ENCODE data around the gene ALPL. TPM values are rescaled to one million over a fixed set of nuclear protein-coding genes. Genes with fewer than 3 reads are reported as not detected.

ALPL gene
- total and polyA plus RNA-seq, 9 of the 15 experiments (the other 6 are each of a cell fraction or from before 2014, with no cell fraction given), result 0.04 to 0.38 (median 0.18) TPM; not detected in 4

DNA sequence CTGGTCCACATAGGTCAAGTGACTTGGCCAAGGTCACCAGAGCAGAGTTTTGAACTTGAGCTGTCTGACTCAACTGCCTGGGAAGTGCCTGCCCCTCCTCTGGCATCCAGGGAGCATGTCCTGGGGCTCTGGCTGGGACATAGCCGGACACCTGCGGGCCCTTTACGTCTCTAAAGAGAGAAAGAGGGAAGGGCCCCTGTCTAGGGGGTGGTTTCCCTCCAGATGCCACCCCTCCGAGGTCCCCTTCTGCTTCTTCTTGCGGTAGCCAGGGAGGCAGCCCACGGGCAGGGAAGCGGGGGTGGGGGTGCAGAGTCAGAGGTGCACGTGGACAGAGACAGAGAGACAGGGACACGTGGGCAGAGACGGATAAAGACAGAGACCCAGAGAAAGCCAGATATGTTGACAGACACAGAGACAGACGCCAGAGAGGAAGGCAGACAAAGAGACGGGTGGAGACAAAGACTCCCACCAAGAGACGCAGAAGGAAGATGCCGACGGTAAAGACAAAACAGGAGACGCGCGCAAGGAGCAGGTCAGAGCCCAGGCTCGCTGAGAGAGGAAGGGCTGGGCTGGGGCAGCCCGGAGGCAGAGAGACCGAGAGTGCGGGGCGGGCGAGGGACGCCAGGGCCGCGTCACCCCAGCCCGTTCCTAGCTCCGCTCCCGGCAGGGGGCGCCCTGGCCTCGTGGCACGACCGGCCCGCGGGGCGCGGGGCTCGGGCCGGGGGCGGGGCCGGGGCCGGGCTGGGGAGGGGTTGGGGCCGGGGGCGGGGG is 458 bp upstream of the ALPL start (continued):
- TF ChIP-seq GATA2 (CRISPR knock-in tag; IDR thresholded peaks at IDR 0.05), result no peak
- no peak for TF ChIP-seq ZNF436 (CRISPR knock-in tag; IDR thresholded peaks at IDR 0.05)
- no peak for TF ChIP-seq HDAC2 (IDR thresholded peaks at IDR 0.05)
- TF ChIP-seq SIRT6 (IDR thresholded peaks at IDR 0.05; ENCODE audit: low read depth, low read length), result no peak
- peak; percentile 44 to 74 for TF ChIP-seq RAD21 (CRISPR knock-in tag; conservative IDR thresholded peaks at IDR 0.05 in 1 of 2, IDR thresholded peaks at IDR 0.05 in 1 of 2)
- no peak for TF ChIP-seq ZNF699 (CRISPR knock-in tag; IDR thresholded peaks at IDR 0.05; ENCODE audit: insufficient replicate concordance)
- TF ChIP-seq XRCC3 (IDR thresholded peaks at IDR 0.05), result no peak
- TF ChIP-seq KDM2B (CRISPR knock-in tag; IDR thresholded peaks at IDR 0.05), result no peak
- TF ChIP-seq, protein P1, sequence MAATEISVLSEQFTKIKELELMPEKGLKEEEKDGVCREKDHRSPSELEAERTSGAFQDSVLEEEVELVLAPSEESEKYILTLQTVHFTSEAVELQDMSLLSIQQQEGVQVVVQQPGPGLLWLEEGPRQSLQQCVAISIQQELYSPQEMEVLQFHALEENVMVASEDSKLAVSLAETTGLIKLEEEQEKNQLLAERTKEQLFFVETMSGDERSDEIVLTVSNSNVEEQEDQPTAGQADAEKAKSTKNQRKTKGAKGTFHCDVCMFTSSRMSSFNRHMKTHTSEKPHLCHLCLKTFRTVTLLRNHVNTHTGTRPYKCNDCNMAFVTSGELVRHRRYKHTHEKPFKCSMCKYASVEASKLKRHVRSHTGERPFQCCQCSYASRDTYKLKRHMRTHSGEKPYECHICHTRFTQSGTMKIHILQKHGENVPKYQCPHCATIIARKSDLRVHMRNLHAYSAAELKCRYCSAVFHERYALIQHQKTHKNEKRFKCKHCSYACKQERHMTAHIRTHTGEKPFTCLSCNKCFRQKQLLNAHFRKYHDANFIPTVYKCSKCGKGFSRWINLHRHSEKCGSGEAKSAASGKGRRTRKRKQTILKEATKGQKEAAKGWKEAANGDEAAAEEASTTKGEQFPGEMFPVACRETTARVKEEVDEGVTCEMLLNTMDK (IDR thresholded peaks at IDR 0.05; ENCODE audit: borderline replicate concordance, insufficient read depth, low read depth, low read length, poor library complexity, severe bottlenecking), result peak; percentile 92
- TF ChIP-seq BHLHE40 (IDR thresholded peaks at IDR 0.05; ENCODE audit: low read length), result peak; percentile 6; the same call in 1 of the 2 replicates
- TF ChIP-seq, protein P2, sequence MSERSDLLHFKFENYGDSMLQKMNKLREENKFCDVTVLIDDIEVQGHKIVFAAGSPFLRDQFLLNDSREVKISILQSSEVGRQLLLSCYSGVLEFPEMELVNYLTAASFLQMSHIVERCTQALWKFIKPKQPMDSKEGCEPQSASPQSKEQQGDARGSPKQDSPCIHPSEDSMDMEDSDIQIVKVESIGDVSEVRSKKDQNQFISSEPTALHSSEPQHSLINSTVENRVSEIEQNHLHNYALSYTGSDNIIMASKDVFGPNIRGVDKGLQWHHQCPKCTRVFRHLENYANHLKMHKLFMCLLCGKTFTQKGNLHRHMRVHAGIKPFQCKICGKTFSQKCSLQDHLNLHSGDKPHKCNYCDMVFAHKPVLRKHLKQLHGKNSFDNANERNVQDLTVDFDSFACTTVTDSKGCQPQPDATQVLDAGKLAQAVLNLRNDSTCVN (CRISPR knock-in tag; IDR thresholded peaks at IDR 0.05), result 0 out of 2 replicates have a peak, but pooled peaks have one; percentile 72
- TF ChIP-seq OTX1 (CRISPR knock-in tag; IDR thresholded peaks at IDR 0.05), result no peak
- TF ChIP-seq ZNF140 (CRISPR knock-in tag; IDR thresholded peaks at IDR 0.05), result no peak
- TF ChIP-seq ZBTB7A (IDR thresholded peaks at IDR 0.05; ENCODE audit: borderline replicate concordance, control insufficient read depth, low read depth, low read length), result peak; percentile 80; the same call in 1 of the 2 replicates
- no peak for TF ChIP-seq C11orf30 (IDR thresholded peaks at IDR 0.05; ENCODE audit: low read depth)
- TF ChIP-seq, protein P3, sequence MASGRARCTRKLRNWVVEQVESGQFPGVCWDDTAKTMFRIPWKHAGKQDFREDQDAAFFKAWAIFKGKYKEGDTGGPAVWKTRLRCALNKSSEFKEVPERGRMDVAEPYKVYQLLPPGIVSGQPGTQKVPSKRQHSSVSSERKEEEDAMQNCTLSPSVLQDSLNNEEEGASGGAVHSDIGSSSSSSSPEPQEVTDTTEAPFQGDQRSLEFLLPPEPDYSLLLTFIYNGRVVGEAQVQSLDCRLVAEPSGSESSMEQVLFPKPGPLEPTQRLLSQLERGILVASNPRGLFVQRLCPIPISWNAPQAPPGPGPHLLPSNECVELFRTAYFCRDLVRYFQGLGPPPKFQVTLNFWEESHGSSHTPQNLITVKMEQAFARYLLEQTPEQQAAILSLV (tag; IDR thresholded peaks at IDR 0.05), result no peak
- TF ChIP-seq HDAC1 (IDR thresholded peaks at IDR 0.05), result peak in 1 of 2 experiments; percentile 57; a peak in 2 of 4 replicates
- TF ChIP-seq, protein P4, sequence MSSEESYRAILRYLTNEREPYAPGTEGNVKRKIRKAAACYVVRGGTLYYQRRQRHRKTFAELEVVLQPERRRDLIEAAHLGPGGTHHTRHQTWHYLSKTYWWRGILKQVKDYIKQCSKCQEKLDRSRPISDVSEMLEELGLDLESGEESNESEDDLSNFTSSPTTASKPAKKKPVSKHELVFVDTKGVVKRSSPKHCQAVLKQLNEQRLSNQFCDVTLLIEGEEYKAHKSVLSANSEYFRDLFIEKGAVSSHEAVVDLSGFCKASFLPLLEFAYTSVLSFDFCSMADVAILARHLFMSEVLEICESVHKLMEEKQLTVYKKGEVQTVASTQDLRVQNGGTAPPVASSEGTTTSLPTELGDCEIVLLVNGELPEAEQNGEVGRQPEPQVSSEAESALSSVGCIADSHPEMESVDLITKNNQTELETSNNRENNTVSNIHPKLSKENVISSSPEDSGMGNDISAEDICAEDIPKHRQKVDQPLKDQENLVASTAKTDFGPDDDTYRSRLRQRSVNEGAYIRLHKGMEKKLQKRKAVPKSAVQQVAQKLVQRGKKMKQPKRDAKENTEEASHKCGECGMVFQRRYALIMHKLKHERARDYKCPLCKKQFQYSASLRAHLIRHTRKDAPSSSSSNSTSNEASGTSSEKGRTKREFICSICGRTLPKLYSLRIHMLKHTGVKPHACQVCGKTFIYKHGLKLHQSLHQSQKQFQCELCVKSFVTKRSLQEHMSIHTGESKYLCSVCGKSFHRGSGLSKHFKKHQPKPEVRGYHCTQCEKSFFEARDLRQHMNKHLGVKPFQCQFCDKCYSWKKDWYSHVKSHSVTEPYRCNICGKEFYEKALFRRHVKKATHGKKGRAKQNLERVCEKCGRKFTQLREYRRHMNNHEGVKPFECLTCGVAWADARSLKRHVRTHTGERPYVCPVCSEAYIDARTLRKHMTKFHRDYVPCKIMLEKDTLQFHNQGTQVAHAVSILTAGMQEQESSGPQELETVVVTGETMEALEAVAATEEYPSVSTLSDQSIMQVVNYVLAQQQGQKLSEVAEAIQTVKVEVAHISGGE (CRISPR knock-in tag; IDR thresholded peaks at IDR 0.05), result no peak
- no peak for TF ChIP-seq ZNF778 (CRISPR knock-in tag; IDR thresholded peaks at IDR 0.05)
- no peak for TF ChIP-seq HCFC1 (IDR thresholded peaks at IDR 0.05; ENCODE audit: low read depth, low read length)
